GM12864 (cell line): ENCODE measurements around the gene TSPO.
A peak's percentile ranks its signal among the peaks of the same experiment; 100 is the strongest.
"Not testable (repeated sequence)": the region's sequence is repeated elsewhere in the genome, so short reads cannot be mapped to it uniquely, and the experiment has no call there.

Source experiments
- DNase-seq: peaks from one replicate; pipeline ENCODE4 v3.0.0-alpha.2; 2011; ENCODE audit warnings: low read depth
- H3K4me3 ChIP-seq: 2 replicates; pipeline ENCODE4 v1.5.1; 2011; ENCODE audit warnings: mild to moderate bottlenecking, low read depth, low read length, control low read depth
- TF ChIP-seq, protein P1 (sequence below): IDR thresholded peaks from 2 replicates; pipeline ENCODE4 v1.5.1; 2011; ENCODE audit warnings: low read depth, mild to moderate bottlenecking, moderate library complexity, low read length, control low read depth, inconsistent platforms; ENCODE audit errors: missing control alignments

TSPO gene

DNA sequence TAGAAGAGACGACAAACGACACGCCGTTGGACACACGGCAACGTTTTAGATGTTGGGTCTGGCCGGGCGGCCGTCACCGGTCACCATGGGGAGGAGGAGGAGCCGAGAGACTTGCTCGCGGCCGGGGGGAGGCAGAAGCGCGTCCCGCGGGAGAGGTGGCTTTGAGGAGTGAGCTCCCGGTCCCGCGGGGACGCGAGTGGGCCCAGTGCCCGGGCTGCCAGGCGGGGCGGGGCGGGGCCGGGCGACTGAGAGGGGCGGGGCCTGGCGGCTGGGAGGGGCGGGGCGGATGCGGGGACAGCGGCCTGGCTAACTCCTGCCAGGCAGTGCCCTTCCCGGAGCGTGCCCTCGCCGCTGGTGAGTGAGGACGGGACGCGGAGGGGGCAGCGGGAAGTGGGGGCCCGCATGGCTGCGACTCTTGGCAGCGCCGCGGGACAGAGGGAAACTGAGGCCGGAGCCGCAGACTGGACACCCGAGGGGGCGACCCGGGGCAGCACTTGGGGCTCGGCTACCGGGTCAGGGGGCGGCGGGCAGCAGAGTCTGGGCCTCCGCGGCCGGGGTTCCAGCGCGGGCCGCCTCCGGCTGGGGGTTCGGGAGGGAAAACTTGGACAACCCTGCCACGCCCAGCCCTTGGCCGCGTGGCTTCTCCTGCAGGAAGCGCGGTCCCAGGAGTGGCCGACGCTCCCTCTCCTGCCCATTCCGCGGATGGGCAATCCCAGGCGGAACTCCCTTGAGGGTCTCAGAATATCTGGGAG, at the start of gene TSPO:
TSPO (plus strand) TSS at position 309 of the 752 bp plus-strand sequence. CDS start 7,680 bp downstream, outside the sequence.
- DNase-seq = no peak
- TF ChIP-seq, protein P1, sequence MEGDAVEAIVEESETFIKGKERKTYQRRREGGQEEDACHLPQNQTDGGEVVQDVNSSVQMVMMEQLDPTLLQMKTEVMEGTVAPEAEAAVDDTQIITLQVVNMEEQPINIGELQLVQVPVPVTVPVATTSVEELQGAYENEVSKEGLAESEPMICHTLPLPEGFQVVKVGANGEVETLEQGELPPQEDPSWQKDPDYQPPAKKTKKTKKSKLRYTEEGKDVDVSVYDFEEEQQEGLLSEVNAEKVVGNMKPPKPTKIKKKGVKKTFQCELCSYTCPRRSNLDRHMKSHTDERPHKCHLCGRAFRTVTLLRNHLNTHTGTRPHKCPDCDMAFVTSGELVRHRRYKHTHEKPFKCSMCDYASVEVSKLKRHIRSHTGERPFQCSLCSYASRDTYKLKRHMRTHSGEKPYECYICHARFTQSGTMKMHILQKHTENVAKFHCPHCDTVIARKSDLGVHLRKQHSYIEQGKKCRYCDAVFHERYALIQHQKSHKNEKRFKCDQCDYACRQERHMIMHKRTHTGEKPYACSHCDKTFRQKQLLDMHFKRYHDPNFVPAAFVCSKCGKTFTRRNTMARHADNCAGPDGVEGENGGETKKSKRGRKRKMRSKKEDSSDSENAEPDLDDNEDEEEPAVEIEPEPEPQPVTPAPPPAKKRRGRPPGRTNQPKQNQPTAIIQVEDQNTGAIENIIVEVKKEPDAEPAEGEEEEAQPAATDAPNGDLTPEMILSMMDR = no peak
- H3K4me3 ChIP-seq = peak within 1 kb of the TSS; percentile 60

DNA sequence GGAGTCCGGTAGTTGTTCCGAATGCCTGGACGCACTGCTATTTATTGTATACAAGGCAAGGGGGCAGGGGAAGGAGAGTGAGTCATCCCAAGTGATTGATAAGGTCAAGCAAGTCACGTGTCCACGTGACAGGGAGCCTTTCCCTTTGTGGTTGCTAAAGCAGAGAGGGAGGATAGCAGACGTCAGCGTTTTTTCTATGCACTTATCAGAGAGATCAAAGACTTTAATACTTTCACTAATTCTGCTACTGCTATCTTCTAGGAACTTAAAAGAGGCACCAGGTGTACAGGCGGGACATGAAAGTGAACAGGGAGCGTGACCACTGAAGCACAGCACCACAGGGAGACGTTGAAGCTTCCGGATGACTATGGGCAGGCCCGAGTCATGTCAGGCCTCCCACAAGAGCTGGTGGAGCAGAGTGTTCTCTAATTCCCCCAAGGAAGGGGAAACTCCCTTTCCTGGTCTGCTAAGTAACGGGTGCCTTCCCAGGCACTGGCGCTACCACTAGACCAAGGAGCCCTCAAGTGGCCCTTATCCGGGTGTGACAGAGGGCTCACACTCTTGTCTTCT, 47.2 kb upstream of the TSPO start:
- H3K4me3 ChIP-seq, DNase-seq: not testable (repeated sequence)

- not testable (repeated sequence) for DNase-seq, H3K4me3 ChIP-seq
Measured at GRCh38 chr22:43104950-43105349, 46.4 kb upstream of the TSPO start.

GRCh38 chr22:43106302-43106701, 45.1 kb upstream of the TSPO start:
- no peak overlapping the region for H3K4me3 ChIP-seq
- DNase-seq = no peak
- TF ChIP-seq, protein P1 = no peak

DNA sequence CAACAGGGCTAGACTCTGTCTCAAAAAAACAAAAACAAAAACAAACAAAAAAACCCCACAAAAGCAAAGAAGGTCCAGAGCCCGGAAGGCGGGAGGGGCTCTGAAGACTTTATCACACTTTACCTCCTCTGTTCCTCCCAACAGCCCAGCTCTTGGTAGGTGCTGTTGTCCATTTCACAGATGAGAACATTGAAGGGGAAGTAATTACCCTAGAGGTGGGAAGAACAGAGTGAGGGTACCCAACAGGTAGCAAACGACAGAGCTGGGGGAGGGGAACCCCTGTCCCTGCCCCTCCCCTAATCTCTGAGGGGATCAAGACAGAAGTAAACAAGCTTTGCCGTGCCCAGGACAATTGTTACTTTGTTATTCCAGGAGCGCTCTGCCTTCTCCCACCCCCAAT, 41.8 kb upstream of the TSPO start:
- TF ChIP-seq, protein P1 = no peak
- no peak for DNase-seq
- H3K4me3 ChIP-seq = no peak overlapping the region

GRCh38 chr22:43109921-43110443, 41.4 kb upstream of the TSPO start:
- no peak for DNase-seq
- TF ChIP-seq, protein P1 = no peak
- peak overlapping the region; percentile 85 for H3K4me3 ChIP-seq

- TF ChIP-seq, protein P1 = peak; percentile 49
- no peak for DNase-seq
- peak within 1 kb of the TSS; percentile 85 for H3K4me3 ChIP-seq
Measured at GRCh38 chr22:43110444-43110926, 40.9 kb upstream of the TSPO start, which contains the start of gene BIK. TSS of gene BIK (plus strand) at chr22:43110750. CDS start at chr22:43124023, 13,273 bp downstream.
